ENCODE measurements around the gene IZUMO1R.
A peak's percentile ranks its signal among the peaks of the same experiment; 100 is the strongest.

Gene IZUMO1R

GRCh38 chr11:94314064-94314463, 9.7 kb downstream of the IZUMO1R start:
- no peak overlapping the region for H3K4me3 ChIP-seq (ENCODE audit: low read depth, low read length)
- DNase-seq (ENCODE audit: low read depth): no peak
- TF ChIP-seq CTCF (IDR thresholded peaks at IDR 0.05; ENCODE audit: low read depth, low read length) (no peak), POLR2A (IDR thresholded peaks at IDR 0.05; ENCODE audit: extremely low read depth, insufficient read length) (no peak), MYC (IDR thresholded peaks at IDR 0.05; ENCODE audit: low read depth, low read length) (no peak), MAX (IDR thresholded peaks at IDR 0.05; ENCODE audit: low read depth, low read length) (no peak)

GRCh38 chr11:94315664-94316063, 11.3 kb downstream of the IZUMO1R start:
- DNase-seq (ENCODE audit: low read depth): no peak
- TF ChIP-seq POLR2A (IDR thresholded peaks at IDR 0.05; ENCODE audit: extremely low read depth, insufficient read length) (no peak), MAX (IDR thresholded peaks at IDR 0.05; ENCODE audit: low read depth, low read length) (no peak), CTCF (IDR thresholded peaks at IDR 0.05; ENCODE audit: low read depth, low read length) (no peak), MYC (IDR thresholded peaks at IDR 0.05; ENCODE audit: low read depth, low read length) (no peak)
- H3K4me3 ChIP-seq (ENCODE audit: low read depth, low read length): no peak overlapping the region

- TF ChIP-seq CTCF (IDR thresholded peaks at IDR 0.05; ENCODE audit: low read depth, low read length) (no peak), MYC (IDR thresholded peaks at IDR 0.05; ENCODE audit: low read depth, low read length) (no peak), POLR2A (IDR thresholded peaks at IDR 0.05; ENCODE audit: extremely low read depth, insufficient read length) (no peak), MAX (IDR thresholded peaks at IDR 0.05; ENCODE audit: low read depth, low read length) (no peak)
- no peak for DNase-seq (ENCODE audit: low read depth)
- H3K4me3 ChIP-seq (ENCODE audit: low read depth, low read length): no peak overlapping the region
Observed at GRCh38 chr11:94322501-94322900, 18.1 kb downstream of the IZUMO1R start.

GRCh38 chr11:94325681-94326080, 21.3 kb downstream of the IZUMO1R start:
- no peak overlapping the region for H3K4me3 ChIP-seq (ENCODE audit: low read depth, low read length)
- TF ChIP-seq MYC (IDR thresholded peaks at IDR 0.05; ENCODE audit: low read depth, low read length) (no peak), CTCF (IDR thresholded peaks at IDR 0.05; ENCODE audit: low read depth, low read length) (peak; percentile 92), POLR2A (IDR thresholded peaks at IDR 0.05; ENCODE audit: extremely low read depth, insufficient read length) (no peak), MAX (IDR thresholded peaks at IDR 0.05; ENCODE audit: low read depth, low read length) (no peak; the same call in 1 of the 2 replicates)
- DNase-seq (ENCODE audit: low read depth): peak; percentile 72

- TF ChIP-seq MYC (IDR thresholded peaks at IDR 0.05; ENCODE audit: low read depth, low read length): no peak
- TF ChIP-seq MAX (IDR thresholded peaks at IDR 0.05; ENCODE audit: low read depth, low read length): no peak
- TF ChIP-seq CTCF (IDR thresholded peaks at IDR 0.05; ENCODE audit: low read depth, low read length): no peak
- TF ChIP-seq POLR2A (IDR thresholded peaks at IDR 0.05; ENCODE audit: extremely low read depth, insufficient read length): no peak
- DNase-seq (ENCODE audit: low read depth): no peak
- H3K4me3 ChIP-seq (ENCODE audit: low read depth, low read length): no peak overlapping the region
Observed at GRCh38 chr11:94326947-94327346, 22.6 kb downstream of the IZUMO1R start.
